Tibial nerve (tissue), 4 donors: ENCODE data around the gene SAMD15. TPM values are rescaled to one million over a fixed set of nuclear protein-coding genes. Genes with fewer than 3 reads are reported as not detected.

Experiments used
- DNase-seq, 2 donors: peaks; one replicate each; pipeline ENCODE4 v3.0.0-alpha.2; 2019; ENCODE audit warnings: low spot score in 2 of 2
- H3K27ac ChIP-seq, 4 donors: fragments of 200-600 bp; sonication (generic) in 3 of 4; one replicate each; pipeline ENCODE4 v1.5.1; 2017 to 2019; ENCODE audit warnings: mild to moderate bottlenecking in 1 of 4
- H3K27me3 ChIP-seq, 2 donors: fragments of 200-600 bp; sonication (generic) in 1 of 2; one replicate each; pipeline versions ENCODE4 v1.5.1 to v1.6.0; 2017 to 2019
- H3K36me3 ChIP-seq, 3 donors: fragments of 200-600 bp; sonication (generic); one replicate each; pipeline ENCODE4 v1.5.1; 2018 to 2019
- H3K4me1 ChIP-seq, 4 donors: fragments of 200-600 bp; sonication (generic) in 3 of 4; one replicate each; pipeline ENCODE4 v1.5.1; 2017 to 2019
- H3K4me3 ChIP-seq, 4 donors: fragments of 200-600 bp; sonication (generic) in 3 of 4; one replicate each; pipeline ENCODE4 v1.5.1; 2017 to 2019; ENCODE audit warnings: mild to moderate bottlenecking in 1 of 4, moderate library complexity in 1 of 4
- H3K9me3 ChIP-seq, 4 donors: fragments of 200-600 bp; sonication (generic) in 3 of 4; one replicate each; pipeline ENCODE4 v1.5.1; 2017 to 2019
- EP300 ChIP-seq, 2 donors: sonication (generic); formaldehyde crosslinking; IDR thresholded peaks; one replicate each; pipeline ENCODE4 v1.6.1; 2017; ENCODE audit warnings: antibody characterized with exemption in 2 of 2, mild to moderate bottlenecking in 1 of 2
- POLR2A ChIP-seq, 2 donors: fragments of 450-650 bp; IDR thresholded peaks; one replicate each; pipeline ENCODE4 v1.6.1; 2017; ENCODE audit warnings: antibody characterized with exemption in 2 of 2, mild to moderate bottlenecking in 2 of 2, moderate library complexity in 2 of 2
- WGBS, 2 donors: methylation state at CpG; one replicate each; pipeline ENCODE4 v1.1.5; 2018; 5-methylcytosine and 5-hydroxymethylcytosine counted together
- total RNA-seq, 4 donors: library from RNA; depleted of rRNA; stranded (reverse); fragments of >200 nt; gene quantifications; one replicate each; pipeline ENCODE4 v1.1.0, GENCODE V29; 2016
- TF ChIP-seq, protein P1 (sequence below), 5 experiments: fragments of 200-600 bp in 3 of 5; fragments of 450-650 bp in 2 of 5; sonication (generic) in 3 of 5; IDR thresholded peaks; one replicate each; pipeline ENCODE4 v1.5.1; 2016 to 2019; ENCODE audit warnings: antibody characterized with exemption in 5 of 5, mild to moderate bottlenecking in 3 of 5, moderate library complexity in 2 of 5

SAMD15 gene
- total RNA-seq, 4 donors from 2014 or later: 1.1 to 3.1 (median 1.5) TPM; not detected in 1

DNA sequence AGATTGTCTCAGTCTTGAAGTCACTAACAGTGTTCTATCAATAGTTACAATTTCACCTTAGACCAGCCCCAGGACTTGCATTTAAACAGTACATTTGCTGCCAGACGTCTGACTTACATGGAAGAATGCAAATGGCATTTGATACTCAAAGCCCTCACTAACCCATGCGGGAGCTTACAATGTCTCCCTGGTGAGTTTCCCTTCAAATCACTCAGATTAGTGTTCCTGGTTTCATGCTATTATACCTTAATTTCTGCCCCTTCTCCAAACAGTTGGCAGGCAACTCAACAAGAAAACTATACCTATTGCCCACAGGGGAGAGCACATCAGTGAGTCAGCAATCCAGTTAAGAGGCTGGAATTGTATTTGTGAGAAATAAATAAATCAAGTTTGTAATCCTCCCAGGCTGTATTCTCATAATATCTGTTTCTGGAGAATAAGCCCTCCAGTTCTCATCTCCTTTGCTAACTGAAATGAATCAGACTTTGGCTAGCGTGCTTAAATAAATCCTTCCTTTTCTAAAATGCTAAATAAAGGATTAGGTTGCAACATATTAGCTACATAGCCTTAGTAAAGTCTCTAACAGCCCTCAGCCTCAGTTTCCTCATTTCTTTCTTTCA is 32.7 kb upstream of the SAMD15 start:
- WGBS, 2 donors: 71 to 78% methylated on average over 3 of the region's 3 CpGs
- no peak for DNase-seq
- Histone ChIP-seq H3K4me1 (no peaks in the 10 kb centered on the region), H3K4me3 (no peak overlapping the region), H3K27ac (no peak overlapping the region), H3K36me3 (peaks cover 0 to 54% (median 6%) of the 10 kb centered on the region in 3 donors), H3K9me3 (no peaks in the 10 kb centered on the region), H3K27me3 (no peaks in the 10 kb centered on the region)
- TF ChIP-seq EP300 (IDR thresholded peaks at IDR 0.05) (no peak), POLR2A (IDR thresholded peaks at IDR 0.05) (no peak)
- TF ChIP-seq, protein P1, sequence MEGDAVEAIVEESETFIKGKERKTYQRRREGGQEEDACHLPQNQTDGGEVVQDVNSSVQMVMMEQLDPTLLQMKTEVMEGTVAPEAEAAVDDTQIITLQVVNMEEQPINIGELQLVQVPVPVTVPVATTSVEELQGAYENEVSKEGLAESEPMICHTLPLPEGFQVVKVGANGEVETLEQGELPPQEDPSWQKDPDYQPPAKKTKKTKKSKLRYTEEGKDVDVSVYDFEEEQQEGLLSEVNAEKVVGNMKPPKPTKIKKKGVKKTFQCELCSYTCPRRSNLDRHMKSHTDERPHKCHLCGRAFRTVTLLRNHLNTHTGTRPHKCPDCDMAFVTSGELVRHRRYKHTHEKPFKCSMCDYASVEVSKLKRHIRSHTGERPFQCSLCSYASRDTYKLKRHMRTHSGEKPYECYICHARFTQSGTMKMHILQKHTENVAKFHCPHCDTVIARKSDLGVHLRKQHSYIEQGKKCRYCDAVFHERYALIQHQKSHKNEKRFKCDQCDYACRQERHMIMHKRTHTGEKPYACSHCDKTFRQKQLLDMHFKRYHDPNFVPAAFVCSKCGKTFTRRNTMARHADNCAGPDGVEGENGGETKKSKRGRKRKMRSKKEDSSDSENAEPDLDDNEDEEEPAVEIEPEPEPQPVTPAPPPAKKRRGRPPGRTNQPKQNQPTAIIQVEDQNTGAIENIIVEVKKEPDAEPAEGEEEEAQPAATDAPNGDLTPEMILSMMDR (IDR thresholded peaks at IDR 0.05): no peak

- Histone ChIP-seq H3K27ac (no peak overlapping the region), H3K9me3 (no peaks in the 10 kb centered on the region), H3K36me3 (peaks cover 0 to 50% (median 3%) of the 10 kb centered on the region in 3 donors), H3K27me3 (no peaks in the 10 kb centered on the region), H3K4me3 (no peak overlapping the region), H3K4me1 (no peaks in the 10 kb centered on the region)
- 91 to 92% methylated on average over 2 of the region's 2 CpGs for WGBS, 2 donors
- TF ChIP-seq, protein P1 (IDR thresholded peaks at IDR 0.05): no peak
- TF ChIP-seq POLR2A (IDR thresholded peaks at IDR 0.05) (no peak), EP300 (IDR thresholded peaks at IDR 0.05) (no peak)
- no peak for DNase-seq
These were observed 30.7 kb upstream of the SAMD15 start for GRCh38 chr14:77346495-77346894.

- TF ChIP-seq POLR2A (IDR thresholded peaks at IDR 0.05) (no peak), EP300 (IDR thresholded peaks at IDR 0.05) (no peak)
- TF ChIP-seq, protein P1 (IDR thresholded peaks at IDR 0.05): no peak
- Histone ChIP-seq H3K27me3 (no peaks in the 10 kb centered on the region), H3K36me3 (peaks cover 0 to 38% (median 0%) of the 10 kb centered on the region in 3 donors), H3K9me3 (no peaks in the 10 kb centered on the region), H3K4me1 (no peaks in the 10 kb centered on the region), H3K27ac (no peak overlapping the region), H3K4me3 (no peak overlapping the region)
- 50 to 60% methylated on average over 3 of the region's 3 CpGs for WGBS, 2 donors
- DNase-seq: no peak
These were observed 29.4 kb upstream of the SAMD15 start for GRCh38 chr14:77347751-77348150.

- Histone ChIP-seq H3K36me3 (peaks cover 0 to 23% (median 0%) of the 10 kb centered on the region in 3 donors), H3K4me3 (no peak overlapping the region), H3K27ac (no peak overlapping the region), H3K9me3 (no peaks in the 10 kb centered on the region), H3K4me1 (no peaks in the 10 kb centered on the region), H3K27me3 (no peaks in the 10 kb centered on the region)
- WGBS, 2 donors: 69 to 71% methylated on average over 5 of the region's 5 CpGs
- no peak for TF ChIP-seq EP300 (IDR thresholded peaks at IDR 0.05)
- TF ChIP-seq, protein P1 (IDR thresholded peaks at IDR 0.05): no peak
- TF ChIP-seq POLR2A (IDR thresholded peaks at IDR 0.05): no peak
- DNase-seq: no peak
These were observed 23.6 kb upstream of the SAMD15 start for GRCh38 chr14:77353469-77354141.

DNA sequence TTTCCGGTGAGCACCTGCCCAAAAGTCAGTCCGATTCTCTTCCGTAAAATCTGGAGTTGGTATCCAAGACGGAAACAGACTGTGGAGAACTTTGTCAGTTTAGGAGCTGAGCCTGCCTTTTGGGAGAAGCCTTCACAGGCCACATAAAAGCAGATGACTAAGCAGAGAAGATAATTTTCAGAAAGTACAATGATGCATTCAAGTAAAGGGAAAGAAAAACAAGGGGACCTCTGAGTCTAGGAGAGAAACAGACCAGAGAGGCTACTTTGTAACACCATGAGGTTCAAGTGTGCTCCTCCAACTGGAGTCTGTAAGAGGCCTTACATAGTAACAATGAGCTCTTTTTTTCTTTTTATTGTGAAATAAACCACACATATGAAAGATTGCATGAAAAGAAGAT is 21.4 kb upstream of the SAMD15 start:
- TF ChIP-seq EP300 (IDR thresholded peaks at IDR 0.05): no peak
- no peak for TF ChIP-seq POLR2A (IDR thresholded peaks at IDR 0.05)
- TF ChIP-seq, protein P1 (IDR thresholded peaks at IDR 0.05): no peak
- no peaks in the 10 kb centered on the region for H3K4me1 ChIP-seq
- peaks cover 0 to 4% (median 0%) of the 10 kb centered on the region in 3 donors for H3K36me3 ChIP-seq
- no peaks in the 10 kb centered on the region for H3K27me3 ChIP-seq
- WGBS, 2 donors: 73 to 81% methylated on average over 4 of the region's 4 CpGs
- no peak overlapping the region for H3K27ac ChIP-seq
- H3K4me3 ChIP-seq: no peak overlapping the region
- no peak for DNase-seq
- H3K9me3 ChIP-seq: no peaks in the 10 kb centered on the region
